ENCODE measurements around the gene TSSK3.
"Not testable (repeated sequence)": the region's sequence is repeated elsewhere in the genome, so short reads cannot be mapped to it uniquely, and the experiment has no call there.

The TSSK3 gene

DNA sequence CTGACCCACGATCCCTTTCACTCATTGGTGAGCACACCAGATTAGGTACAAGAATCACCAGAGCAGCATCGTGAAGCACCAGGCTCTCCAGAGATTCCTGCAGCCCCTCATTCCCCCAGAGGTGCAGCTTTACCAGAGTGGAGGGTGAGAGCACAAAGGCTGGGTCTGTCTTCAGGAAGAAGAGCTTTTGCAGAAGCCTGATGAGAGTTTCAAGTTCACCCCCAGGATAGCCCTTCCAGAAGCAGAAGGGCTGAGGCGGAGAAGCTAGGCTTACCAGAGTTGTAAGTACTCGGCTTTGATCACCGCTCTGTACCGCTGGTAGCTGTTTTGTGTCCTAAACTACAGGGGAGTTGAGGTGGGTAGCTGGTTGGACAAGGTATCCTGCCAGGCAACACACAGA, 3.1 kb downstream of the TSSK3 start:
- DNase-seq: no peak

DNA sequence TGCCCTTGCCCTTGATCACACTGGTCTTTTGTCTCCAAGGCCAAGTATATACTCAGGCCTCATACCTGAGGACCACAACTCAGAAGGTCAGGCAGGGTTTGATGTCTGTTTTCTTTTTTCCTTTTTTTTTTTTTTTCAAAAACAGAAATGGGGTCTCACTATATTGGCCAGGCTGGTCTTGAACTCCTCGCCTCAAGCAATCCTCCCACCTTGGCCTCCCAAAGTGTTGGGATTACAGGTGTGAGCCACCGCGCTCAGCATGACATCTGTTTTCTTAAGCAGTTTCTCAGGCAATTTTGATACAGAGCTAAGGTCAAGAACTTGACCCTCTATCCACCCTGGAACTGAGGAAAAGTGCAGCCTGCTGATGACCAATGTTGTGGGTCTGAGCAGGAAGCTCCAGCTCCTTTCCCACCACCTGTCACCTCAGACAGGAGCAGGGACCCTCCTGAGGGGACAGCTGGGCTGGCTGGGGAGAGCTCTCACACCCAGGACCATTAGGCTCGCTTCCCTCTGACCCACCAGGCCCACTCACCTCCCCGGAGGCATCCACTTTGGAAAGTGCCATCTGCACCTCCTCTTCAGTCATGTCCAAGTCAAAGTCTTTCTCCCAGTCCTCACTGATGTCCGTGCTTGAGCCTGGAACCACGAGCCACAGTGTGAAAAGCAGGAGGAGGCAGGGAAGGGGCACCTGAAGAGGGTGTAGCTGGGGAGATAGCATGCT, 5.7 kb downstream of the TSSK3 start:
- no peak for DNase-seq

DNA sequence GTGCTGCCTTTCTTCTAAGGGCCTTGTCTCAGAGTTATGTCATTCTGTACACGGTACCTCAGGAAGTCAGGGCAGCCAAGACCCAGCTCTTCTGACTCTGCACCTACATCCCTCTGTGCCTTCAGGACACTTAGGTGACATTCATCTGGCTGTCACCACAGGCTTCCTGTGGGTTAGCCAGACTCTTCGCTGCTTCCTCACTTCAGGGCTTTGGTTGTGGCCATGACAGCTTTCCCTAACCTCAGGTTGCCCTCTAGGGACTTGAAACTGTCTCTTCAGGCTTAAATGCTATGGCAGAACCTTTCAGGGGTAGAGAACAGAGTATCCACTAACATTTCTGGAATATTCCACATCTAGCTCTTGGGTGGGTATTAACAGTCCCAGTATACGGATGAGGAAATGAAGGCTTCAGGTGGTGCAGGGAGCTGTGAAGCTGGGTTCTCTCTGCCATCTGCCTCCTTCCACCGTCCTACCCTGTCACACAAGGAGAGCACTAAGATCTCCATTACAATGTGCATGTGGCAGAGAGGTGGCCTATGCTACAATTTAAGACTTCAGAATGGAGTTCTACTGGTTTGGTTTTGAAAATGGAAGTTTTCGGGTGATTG, 9.9 kb downstream of the TSSK3 start:
- no peak for DNase-seq

DNA sequence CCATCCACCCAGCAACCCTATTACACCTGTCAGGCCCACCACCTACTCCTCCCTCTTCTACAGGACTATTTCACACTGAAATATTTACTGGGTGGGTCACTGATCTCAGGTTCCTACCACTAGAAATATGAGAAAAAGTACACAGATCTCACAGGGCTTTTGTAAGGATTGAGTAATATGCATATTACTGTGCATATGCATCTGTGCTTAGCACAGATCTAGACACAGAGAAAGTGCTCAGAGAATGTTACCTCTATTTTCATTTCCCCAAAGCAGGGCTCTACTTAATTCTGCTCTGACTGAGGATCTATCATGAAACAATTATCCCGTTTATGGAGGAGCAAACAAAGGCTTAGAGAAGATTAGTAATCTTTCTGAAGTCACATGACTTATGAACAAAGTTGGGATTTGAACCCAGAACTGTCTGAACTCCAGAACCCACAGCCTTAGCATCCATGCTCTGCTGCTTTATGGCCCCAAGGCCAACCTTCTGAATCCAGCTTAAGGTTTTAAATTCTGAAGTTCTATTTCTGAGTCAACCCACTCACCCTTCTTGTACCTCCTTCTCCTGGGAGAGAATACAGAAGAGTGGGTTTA, 11.8 kb downstream of the TSSK3 start:
- DNase-seq: no peak

DNA sequence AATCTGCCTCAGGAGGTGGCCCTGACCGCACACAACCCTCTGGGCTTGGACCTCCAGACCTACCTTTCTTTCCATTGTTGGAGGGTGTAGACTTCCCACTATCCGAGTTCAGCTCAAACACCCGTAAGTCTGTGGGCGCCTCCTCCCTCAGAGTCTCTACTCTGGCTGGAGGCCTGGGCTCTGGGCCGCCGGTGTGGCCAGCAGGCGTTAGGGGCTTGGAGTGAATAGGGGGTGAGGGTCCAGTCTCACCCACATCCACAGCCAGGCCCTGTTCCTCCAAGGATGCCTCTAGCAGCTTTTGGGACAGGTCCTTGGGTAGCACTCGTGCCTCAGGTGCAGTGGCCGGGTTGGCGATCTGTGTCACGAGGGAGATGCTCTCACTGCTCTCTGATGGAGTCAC, 13.9 kb downstream of the TSSK3 start:
- DNase-seq: no peak

DNA sequence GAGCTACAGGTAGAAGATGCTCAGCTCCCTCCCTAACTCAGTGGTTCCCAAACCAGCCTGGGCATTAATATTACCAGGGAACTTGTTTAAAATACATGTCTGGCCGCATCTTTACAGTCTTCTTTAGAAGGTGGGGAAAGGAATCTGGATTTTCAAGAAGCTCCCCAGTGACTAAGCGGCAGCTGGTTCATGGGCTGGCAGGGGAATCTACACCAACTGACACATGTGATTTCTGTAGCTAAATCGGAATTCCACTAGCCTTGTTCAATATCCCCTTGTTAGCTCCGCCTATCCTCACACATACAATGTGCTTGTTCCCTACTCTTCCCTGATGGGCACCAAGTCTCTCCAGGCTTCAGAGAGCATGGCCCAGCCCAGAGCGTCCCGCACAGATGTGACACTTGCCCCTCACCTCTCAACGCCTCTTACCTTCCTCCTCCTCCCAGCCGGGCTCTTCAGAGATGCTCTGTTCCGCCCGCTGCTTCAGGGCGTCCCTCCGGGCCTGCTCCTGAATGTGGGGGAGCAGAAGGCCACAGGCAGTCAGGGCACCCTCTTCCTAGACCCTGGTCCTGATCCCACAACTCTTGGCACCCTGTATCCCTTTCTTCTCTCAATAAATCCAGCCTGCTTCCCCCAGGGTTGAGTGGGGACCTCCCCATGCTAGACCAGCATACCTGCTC, 15.3 kb downstream of the TSSK3 start:
- no peak for DNase-seq

DNA sequence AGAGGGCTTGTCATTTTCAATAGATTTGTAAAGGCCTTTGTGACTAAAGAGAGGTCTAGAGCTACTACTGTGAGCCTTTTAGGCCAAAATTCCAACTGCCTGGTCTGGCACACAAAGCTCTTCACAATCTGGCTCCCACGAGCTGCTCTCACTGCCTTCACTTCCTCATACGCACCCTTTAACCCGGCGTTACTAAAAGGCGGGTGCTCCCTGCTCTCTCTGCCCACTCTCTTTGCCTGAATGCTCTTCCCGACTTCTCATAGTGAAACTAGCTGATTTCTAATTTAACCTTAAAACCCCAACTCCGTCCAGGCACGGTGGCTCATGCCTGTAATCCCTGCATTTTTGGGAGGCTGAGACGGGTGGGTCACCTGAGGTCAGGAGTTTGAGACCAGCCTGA, 17.7 kb downstream of the TSSK3 start:
- DNase-seq: no peak

DNA sequence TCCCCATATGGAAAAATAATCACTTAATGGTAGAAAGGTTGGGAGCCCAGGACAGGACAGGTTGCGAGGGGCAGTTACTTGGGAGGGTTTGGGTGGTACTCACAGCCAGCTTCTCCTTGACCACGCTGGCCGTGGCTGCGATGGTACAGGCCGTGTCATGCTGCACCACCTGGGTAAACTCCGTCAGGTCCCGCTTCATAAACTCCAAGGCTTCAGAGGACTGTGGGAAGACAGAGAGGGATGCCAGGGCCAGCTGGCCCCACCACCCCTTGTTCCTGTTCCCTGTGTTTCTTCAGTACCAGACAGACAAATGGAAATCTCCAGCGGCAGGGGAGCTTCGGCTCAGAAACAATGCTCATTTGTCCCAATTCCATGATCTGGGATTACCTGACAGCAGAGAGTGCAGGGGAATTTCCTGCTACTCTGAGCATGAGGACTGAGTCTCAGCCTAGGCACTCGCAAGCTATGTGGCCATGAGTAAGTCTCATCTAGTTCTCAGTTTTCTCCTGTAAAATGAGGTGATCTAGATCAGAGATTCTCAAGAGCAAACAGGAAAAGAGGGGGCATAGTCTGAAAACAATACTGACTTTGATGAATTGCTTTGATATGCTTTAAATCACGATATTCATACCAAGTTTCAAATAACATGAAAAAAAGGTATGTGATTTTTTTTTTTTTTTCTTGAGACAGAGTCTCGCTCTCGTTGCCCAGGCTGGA, 24.5 kb downstream of the TSSK3 start:
- no peak for DNase-seq

DNA sequence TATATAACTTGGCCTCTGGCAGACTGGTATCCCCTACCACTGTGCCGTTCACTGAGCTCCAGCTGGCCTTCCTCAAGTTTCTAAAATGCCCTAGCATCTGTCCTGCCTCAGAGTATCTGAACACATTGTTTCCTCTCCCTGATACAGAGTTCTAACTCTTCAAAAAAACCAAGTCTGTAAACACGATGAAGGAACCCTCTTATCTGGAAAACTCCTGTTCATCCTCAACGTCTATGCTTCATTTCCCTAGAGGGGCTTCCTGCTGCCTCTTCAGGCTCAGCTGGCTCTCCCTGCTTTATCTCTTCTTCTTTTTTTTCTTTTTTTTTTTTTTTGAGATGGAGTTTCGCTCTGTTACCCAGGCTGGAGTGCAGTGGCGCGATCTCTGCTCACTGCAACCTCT, 26.3 kb downstream of the TSSK3 start:
- DNase-seq: no peak

DNA sequence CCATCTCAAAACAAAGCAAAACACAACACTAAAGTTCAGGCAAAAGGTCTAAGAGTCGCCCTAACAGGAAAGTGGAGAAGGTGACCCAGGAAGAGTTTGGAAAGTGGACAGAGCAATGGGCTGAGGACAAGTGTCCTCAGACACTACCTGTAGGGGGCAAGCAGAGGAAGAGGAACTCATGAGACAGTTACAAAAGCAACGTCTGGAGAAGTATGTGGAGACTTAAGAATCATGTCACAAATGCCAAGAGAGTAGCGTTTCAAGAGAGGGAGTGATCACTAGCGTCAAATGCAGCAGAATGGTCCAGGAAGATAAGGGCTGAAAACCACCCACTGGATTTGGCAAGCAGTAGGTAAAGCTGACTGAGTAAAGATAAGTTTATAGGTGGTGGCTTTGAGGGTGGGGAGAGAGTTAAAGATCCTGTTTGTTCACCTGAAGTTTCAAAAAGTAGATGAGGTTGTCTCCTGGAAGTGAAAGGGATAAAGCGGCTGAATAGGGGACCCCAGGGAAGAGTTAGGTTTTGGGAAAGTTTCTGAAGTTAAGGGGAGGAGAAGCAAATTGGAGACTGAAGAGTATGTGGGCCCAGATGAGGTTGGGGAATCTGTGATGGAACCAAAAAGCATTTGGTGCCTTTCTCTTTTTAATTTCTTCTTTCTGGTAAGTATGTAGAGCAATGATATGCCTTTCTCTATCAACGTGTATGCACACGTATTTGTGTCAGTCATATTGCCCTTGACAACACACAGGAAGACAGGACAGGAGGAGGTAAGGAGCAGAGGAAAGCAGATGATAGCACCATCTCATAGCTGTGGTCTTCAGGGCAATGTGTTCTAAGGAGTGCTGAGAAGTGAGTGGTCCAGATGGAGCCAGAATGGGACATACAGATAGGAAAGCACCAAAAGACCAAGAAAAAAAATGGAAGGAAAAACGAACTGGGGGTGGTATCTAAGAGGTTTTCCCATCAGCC, 28.8 kb downstream of the TSSK3 start:
- DNase-seq: no peak

DNA sequence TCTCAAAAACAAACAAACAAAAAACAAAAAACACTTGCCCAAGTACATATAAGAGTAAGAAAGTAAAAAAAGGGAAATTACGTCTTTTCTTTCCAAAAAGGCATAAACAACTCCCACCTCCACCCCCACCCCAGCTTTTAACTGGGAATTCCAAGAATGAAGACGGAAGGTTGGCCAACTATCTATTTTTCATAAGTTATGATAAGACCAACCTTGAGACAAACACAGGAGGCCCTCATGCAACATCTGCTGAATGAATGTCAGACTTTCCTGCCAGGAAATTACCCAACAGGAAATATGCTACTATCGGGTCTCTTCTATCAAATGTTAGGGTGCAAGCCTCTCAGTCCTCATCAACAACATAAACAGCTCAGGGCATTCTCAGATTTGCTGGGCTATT, 30.0 kb downstream of the TSSK3 start:
- no peak for DNase-seq

DNA sequence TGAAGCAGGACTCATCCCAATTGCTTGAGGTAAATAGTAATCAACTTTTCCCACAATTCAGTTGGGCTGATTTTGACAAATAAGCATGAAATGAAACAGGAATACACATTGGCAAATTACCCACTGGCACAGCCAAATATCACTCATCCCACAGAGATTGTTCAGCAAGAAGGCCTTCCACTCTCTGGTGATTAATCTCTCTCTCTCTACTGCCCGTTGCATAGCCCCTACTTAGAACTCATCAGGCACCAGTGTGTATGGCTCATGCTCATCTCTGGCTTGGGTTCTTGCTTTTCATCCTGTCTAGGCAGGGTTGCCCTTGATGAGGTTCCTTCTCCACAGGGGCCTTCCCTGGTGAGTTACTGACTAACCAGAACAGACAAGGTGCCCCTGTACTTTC, 30.8 kb downstream of the TSSK3 start:
- no peak for DNase-seq

DNA sequence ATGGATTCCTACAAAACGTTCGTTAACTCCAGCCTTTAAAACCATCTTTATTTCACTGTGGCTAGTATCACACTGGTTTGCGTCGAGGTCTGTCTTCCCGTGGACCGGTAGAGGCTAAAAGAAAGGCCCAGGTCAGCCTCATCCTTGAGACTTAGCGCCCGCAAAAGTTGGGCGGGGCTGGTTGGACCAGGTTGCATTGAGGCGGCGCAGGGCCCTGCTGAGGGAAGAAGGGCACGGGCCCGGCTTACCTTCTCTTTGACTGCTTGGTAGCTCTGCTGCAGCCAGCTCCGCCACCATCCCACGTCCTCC, 31.4 kb downstream of the TSSK3 start:
- peak; percentile 47 for DNase-seq

DNA sequence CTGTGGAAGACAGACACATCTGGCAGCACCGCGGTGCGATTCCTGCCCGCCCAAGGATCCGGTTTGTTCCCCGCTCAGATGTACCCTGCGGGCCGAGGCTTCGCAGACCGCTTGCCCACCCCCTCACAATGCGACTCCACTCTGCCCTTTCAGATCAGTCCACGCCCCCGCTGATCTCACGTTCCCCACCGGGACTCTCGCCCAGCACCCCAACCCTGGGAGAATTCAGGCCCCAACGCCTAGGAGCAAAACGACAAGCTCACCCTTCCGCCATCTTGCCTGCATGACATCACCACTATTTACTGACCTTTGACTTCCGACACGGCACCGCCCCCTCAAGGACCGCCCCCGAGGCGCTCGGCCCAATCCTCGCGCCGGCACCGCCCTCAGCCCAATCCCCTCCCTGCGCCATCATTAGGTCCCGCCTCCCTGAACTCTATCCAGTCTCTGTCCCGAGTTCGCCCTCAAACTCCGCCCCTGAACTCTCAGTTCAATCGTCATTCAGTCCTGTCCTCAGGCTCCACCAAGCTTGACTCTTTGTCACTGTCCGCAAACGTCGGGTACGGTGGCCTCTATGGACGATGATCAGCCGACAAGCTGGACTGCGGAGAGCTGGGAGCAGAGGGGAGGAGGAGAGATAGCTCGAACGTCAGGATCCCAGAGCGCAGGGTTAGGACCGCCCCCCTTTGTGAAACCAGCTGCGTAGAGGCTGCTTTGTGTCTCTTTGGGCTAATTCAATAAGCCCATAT, 32.0 kb downstream of the TSSK3 start, which contains the start of gene BSDC1:
Gene BSDC1, minus strand, starts transcription at position 301 of the 749 bp plus-strand sequence. Its CDS starts 27 bp downstream, at position 274.
- peak; percentile 96 for DNase-seq

DNA sequence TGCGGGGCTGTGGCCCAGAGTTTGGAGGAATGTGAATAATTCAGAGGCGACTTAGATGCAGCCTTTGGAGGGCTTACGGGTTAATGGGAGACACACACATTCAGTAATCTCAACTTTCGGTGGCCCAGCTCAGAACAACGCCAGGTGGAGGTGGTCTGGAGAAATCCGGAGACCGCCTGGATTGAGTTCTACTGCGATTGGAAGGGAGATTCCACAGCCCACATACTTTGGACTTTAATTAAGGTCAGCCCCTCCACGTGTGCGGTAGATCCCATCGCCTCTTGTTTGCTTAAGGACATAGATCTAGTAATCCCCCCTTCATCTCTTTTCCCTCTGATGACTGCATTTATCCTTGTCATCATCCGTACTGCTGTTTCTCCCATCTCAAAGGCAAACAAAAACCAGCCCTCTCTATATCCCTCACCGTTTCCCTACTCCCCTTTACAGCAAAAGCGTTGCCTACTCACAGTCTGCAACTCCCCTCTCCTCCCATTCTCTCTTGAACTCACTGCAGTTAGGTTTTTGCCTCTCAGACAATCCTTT, 32.6 kb downstream of the TSSK3 start:
- peak; percentile 49 for DNase-seq

DNA sequence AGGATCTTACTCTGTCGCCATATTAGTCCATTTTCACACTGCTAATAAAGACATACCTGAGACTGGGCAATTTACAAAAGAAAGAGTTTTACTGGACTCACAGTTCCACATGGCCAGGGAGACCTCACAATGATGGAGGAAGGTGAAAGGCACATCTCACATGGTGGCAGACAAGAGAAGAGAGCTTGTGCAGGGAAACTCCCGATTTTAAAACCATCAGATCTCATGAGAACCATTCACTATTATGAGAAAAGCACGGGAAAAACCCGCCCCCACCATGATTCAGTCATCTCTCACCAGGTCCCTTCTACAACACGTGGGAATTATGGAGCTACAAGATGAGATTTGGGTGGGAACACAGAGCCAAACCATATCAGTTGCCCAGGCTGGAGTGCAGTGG, 34.2 kb downstream of the TSSK3 start:
- DNase-seq: not testable (repeated sequence)

DNA sequence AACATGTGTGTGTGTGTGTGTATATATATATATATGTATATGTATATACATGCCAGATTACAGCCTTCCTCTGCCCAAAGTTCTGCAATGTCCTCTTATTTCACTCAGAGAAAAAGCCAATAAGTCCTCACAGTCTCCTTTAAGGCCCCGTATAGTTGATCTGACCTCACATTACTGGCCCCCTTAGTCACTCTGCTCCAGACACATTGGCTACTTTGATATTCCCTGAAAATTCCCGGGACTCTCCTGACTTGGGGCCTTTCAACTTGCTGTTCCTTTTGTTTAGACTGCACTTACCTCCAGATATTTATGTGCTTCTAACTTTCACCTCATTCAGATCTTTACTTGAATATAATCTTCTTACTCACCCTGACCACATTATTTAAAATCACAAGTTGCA, 36.1 kb downstream of the TSSK3 start:
- no peak for DNase-seq

DNA sequence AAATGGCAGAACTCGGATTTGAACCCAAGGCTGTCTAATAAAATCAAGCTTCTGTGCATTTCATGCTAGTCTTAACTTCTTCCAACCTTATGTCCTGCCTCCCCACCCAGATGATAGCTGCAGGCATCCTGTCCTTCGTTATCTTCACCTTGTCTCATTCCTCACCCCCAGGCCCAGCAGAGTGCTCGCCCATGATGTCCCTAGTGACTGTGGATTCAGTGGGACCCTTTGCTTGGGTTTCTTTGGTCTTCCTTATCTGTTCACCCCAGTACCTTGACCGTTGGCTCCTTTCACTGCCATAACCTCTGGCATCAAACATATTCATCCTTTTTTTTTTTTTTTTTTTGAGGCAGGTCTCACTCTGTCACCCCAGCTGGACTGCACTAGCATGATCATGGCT, 37.5 kb downstream of the TSSK3 start:
- DNase-seq: no peak

DNA sequence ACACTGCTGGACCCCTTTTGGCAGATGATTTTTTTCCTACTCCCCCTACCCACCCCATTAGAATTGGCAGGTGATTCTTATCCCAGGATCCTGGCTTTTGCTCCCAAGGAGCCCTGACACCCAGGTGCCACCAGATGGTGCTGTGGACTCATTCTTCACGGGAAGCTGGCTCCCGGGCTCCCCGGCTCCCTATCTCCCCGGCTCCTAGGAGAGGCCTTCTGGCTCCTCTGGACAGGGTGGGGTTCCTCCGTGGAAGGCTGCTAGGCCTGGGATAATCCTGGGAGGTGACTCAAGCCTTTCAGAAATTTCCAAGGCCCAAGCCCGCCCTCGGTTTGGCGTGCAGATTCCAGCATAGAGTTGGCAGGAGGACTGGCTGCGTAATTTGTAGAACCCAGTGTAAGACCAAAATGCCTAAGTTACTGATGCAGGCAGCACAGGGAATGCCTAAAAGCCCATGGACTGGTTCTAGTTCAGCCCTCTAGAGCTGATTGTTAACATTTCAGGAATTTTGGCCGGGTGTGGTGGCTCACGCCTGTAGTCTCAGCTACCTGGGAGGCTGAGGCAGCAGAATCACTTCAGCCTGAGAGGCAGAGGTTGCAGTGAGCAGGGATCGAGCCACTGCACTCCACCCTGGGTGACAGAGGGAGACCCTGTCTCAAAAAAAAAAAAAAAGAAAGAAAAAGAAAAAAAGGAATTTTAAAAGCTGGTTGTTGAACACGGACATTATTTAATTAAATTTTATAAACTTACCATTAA, 38.7 kb downstream of the TSSK3 start:
- DNase-seq: peak; percentile 73

DNA sequence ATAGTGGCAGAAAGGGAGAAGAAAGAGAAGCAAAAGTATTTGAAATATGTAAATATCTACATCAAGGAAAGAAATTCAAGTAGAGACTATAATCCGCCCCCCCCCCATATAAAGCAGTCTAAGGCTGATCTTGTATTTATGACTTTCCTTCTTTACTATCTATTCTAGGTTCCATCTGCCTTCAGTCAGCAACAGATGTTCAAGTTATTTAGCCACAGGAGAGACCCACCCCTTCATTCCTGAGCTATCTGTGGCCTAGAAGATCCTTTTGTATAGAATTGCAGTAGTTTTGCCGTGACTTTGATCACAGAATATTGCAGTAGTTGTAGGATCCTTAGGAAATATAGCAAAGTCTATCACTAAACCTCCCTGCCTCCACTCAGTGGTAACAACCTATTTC, 42.6 kb downstream of the TSSK3 start:
- DNase-seq: no peak
